HCT116 (cell line): Measurements from ENCODE around the gene U2AF1L4. TPM values are rescaled to one million over a fixed set of nuclear protein-coding genes. Genes with fewer than 3 reads are reported as not detected.

Source experiments
- ATAC-seq: fragments of 200-7000 bp; cut with Tn5 transposase; 2 replicates; pipeline ENCODE4 v1.9.1; 2020; ENCODE audit warnings: mild to moderate bottlenecking, moderate library complexity
- BruUV-seq: library from RNA; stranded (reverse); fragments of 400-500 nt; replicated peaks from 2 replicates; lab custom pipeline; 2021; lab: Mats Ljungman, UMichigan
- CTCF ChIA-PET: fragments of 300-600 bp; sonication (Branson Sonifier 250); formaldehyde crosslinking; loops from one replicate; lab custom pipeline; 2021; ENCODE audit warnings: antibody characterized with exemption; lab: Charles Lee
- POLR2A ChIA-PET: fragments of 300-600, 350-600 bp; sonication (Branson Sonifier 250); formaldehyde crosslinking; loops from one replicate; lab custom pipeline; 2021; ENCODE audit warnings: antibody characterized with exemption; lab: Charles Lee
- RAD21 ChIA-PET, 2 experiments: fragments of 300-600 bp; sonication (Branson Sonifier 250); formaldehyde crosslinking; loops; one replicate each; lab custom pipeline; 2023; ENCODE audit warnings: low total read pairs in 2 of 2; ENCODE audit not compliant: uncharacterized antibody in 2 of 2, unreplicated experiment in 2 of 2, low non-redundant PET in 1 of 2; lab: Charles Lee
- DNase-seq: peaks from one replicate; pipeline ENCODE4 v3.0.0-alpha.2; 2010; ENCODE audit warnings: low read depth, low spot score
- H2AFZ ChIP-seq: fragments of 200-600 bp; shearing (Covaris generic), sonication (generic); 2 replicates; pipeline ENCODE4 v1.6.1; 2017; ENCODE audit warnings: low read depth, mixed run types, mixed read lengths, antibody characterized with exemption, low read length; ENCODE audit not compliant: poor library complexity, severe bottlenecking
- H3K27ac ChIP-seq: 2 replicates; pipeline ENCODE4 v1.5.1; 2012; ENCODE audit warnings: low read depth, low read length
- H3K27me3 ChIP-seq: fragments of 200-600 bp; sonication (generic); 2 replicates; pipeline ENCODE4 v1.6.1; 2016; ENCODE audit warnings: mixed run types, low read length, mixed read lengths; ENCODE audit not compliant: insufficient read depth
- H3K36me3 ChIP-seq, 2 experiments: fragments of 200-500 bp in 1 of 2; fragments of 200-600 bp in 1 of 2; sonication (Bioruptor generic) in 1 of 2; sonication (generic) in 1 of 2; 2 replicates each; pipeline versions ENCODE4 v1.5.1 to v1.6.1; 2014 to 2016; ENCODE audit warnings: low read length in 2 of 2, inconsistent platforms in 1 of 2, mixed read lengths in 1 of 2, mixed run types in 1 of 2; ENCODE audit not compliant: insufficient read depth in 2 of 2, control insufficient read depth in 1 of 2
- H3K4me1 ChIP-seq, 2 experiments: fragments of 200-600 bp in 1 of 2; sonication (generic) in 1 of 2; 2 replicates each; pipeline versions ENCODE4 v1.5.1 to v1.6.1; 2012 to 2017; ENCODE audit warnings: low read length in 2 of 2, inconsistent platforms in 1 of 2, mild to moderate bottlenecking in 1 of 2, mixed read lengths in 1 of 2, mixed run types in 1 of 2, moderate library complexity in 1 of 2; ENCODE audit not compliant: insufficient read depth in 2 of 2, control insufficient read depth in 1 of 2
- H3K4me2 ChIP-seq: fragments of 200-600 bp; sonication (generic); 2 replicates; pipeline ENCODE4 v1.6.1; 2017; ENCODE audit warnings: mixed run types, low read length, mixed read lengths
- H3K4me3 ChIP-seq, 2 experiments: fragments of 200-600 bp in 1 of 2; sonication (generic) in 1 of 2; replicated peaks in 1 of 2; 2 replicates each; pipeline ENCODE4 v1.5.1; 2011 to 2016; ENCODE audit warnings: low read length in 2 of 2, control low read depth in 1 of 2, low read depth in 1 of 2, mild to moderate bottlenecking in 1 of 2, mixed read lengths in 1 of 2, mixed run types in 1 of 2
- H3K79me2 ChIP-seq: fragments of 200-600 bp; sonication (generic); 2 replicates; pipeline ENCODE4 v1.6.1; 2017; ENCODE audit warnings: mild to moderate bottlenecking, mixed run types, low read length, moderate library complexity, mixed read lengths; ENCODE audit not compliant: insufficient read depth
- H3K9ac ChIP-seq: fragments of 200-600 bp; sonication (generic); 2 replicates; pipeline ENCODE4 v1.6.1; 2016; ENCODE audit warnings: low read length, mixed read lengths
- H3K9me2 ChIP-seq: fragments of 200-600 bp; sonication (generic), shearing (Covaris generic); 2 replicates; pipeline ENCODE4 v1.6.1; 2017; ENCODE audit warnings: mixed run types, mild to moderate bottlenecking, moderate library complexity; ENCODE audit not compliant: insufficient read depth
- H3K9me3 ChIP-seq, 2 experiments: fragments of 200-500 bp in 1 of 2; fragments of 200-600 bp in 1 of 2; sonication (Bioruptor generic) in 1 of 2; sonication (generic) in 1 of 2; 2 replicates each; pipeline ENCODE4 v1.6.1; 2014 to 2017; ENCODE audit warnings: low read length in 2 of 2, mixed read lengths in 2 of 2, inconsistent platforms in 1 of 2, low read depth in 1 of 2, mild to moderate bottlenecking in 1 of 2, mixed run types in 1 of 2, moderate library complexity in 1 of 2; ENCODE audit not compliant: control insufficient read depth in 1 of 2, insufficient read depth in 1 of 2
- H4K20me1 ChIP-seq: fragments of 200-600 bp; sonication (generic), shearing (Covaris generic); 2 replicates; pipeline ENCODE4 v1.6.1; 2017; ENCODE audit warnings: mixed run types, mild to moderate bottlenecking, moderate library complexity; ENCODE audit not compliant: insufficient read depth
- CEBPB ChIP-seq: IDR thresholded peaks from 2 replicates; pipeline ENCODE4 v1.6.1; 2012; ENCODE audit warnings: low read depth
- EGR1 ChIP-seq: IDR thresholded peaks from 2 replicates; pipeline ENCODE4 v1.6.1; 2012; ENCODE audit warnings: low read depth
- ELF1 ChIP-seq: IDR thresholded peaks from 2 replicates; pipeline ENCODE4 v1.6.1; 2012; ENCODE audit warnings: low read depth, borderline replicate concordance
- FOSL1 ChIP-seq: IDR thresholded peaks from 2 replicates; pipeline ENCODE4 v1.6.1; 2012; ENCODE audit warnings: low read depth
- JUND ChIP-seq: IDR thresholded peaks from 2 replicates; pipeline ENCODE4 v1.6.1; 2012
- MAX ChIP-seq: IDR thresholded peaks from 2 replicates; pipeline ENCODE4 v1.6.1; 2012
- POLR2A ChIP-seq: IDR thresholded peaks from 2 replicates; pipeline ENCODE4 v1.7.0; 2011; ENCODE audit warnings: borderline replicate concordance; ENCODE audit not compliant: insufficient read depth, insufficient read length; ENCODE audit errors: extremely low read depth
- POLR2AphosphoS5 ChIP-seq: IDR thresholded peaks from 2 replicates; pipeline ENCODE4 v1.6.1; 2011; ENCODE audit warnings: mild to moderate bottlenecking, low read depth, low read length, moderate library complexity
- RAD21 ChIP-seq: IDR thresholded peaks from 2 replicates; pipeline ENCODE4 v1.6.1; 2012; ENCODE audit warnings: low read depth, mild to moderate bottlenecking
- SP1 ChIP-seq: IDR thresholded peaks from 2 replicates; pipeline ENCODE4 v1.6.1; 2012; ENCODE audit warnings: low read depth
- SRF ChIP-seq: IDR thresholded peaks from 2 replicates; pipeline ENCODE4 v1.6.1; 2012; ENCODE audit warnings: low read depth
- ZFX ChIP-seq: fragments of 450-650 bp; IDR thresholded peaks from 2 replicates; pipeline ENCODE4 v1.6.1; 2017
- ZNF274 ChIP-seq: fragments of 200-500 bp; sonication (Bioruptor generic); IDR thresholded peaks from 2 replicates; pipeline ENCODE4 v1.6.1; 2014; ENCODE audit warnings: mild to moderate bottlenecking, low read depth, low read length, inconsistent platforms
- intact Hi-C: fragments of 100-400 bp; cut with micrococcal nuclease; formaldehyde crosslinking; loops from 2 replicates; pipeline ENCODE4 v1.10.0; 2022
- total RNA-seq: library from RNA; stranded (reverse); gene quantifications from one replicate; pipeline ENCODE4 v1.2.1, GENCODE V29; 2021; ENCODE audit not compliant: unreplicated experiment
- TF ChIP-seq, protein P1 (sequence below): IDR thresholded peaks from 2 replicates; pipeline ENCODE4 v1.6.1; 2012; ENCODE audit warnings: low read depth
- TF ChIP-seq, protein P2 (sequence below), 3 experiments: fragments of 200-600 bp in 1 of 3; sonication (generic) in 1 of 3; IDR thresholded peaks in 2 of 3; conservative IDR thresholded peaks in 1 of 3; 2 replicates each; pipeline ENCODE4 v1.5.1; 2012 to 2017; ENCODE audit warnings: low read depth in 2 of 3, low read length in 2 of 3, antibody characterized with exemption in 1 of 3, borderline replicate concordance in 1 of 3, control low read depth in 1 of 3, mild to moderate bottlenecking in 1 of 3, mixed read lengths in 1 of 3, mixed run types in 1 of 3, moderate library complexity in 1 of 3; ENCODE audit not compliant: insufficient read depth in 1 of 3

Gene U2AF1L4
- total RNA-seq, 1 experiment from 2014 or later: 15.6 TPM

GRCh38 chr19:35745328-35746086, at the start of gene U2AF1L4, which contains the start of gene PSENEN (continued):
- TF ChIP-seq, protein P1, sequence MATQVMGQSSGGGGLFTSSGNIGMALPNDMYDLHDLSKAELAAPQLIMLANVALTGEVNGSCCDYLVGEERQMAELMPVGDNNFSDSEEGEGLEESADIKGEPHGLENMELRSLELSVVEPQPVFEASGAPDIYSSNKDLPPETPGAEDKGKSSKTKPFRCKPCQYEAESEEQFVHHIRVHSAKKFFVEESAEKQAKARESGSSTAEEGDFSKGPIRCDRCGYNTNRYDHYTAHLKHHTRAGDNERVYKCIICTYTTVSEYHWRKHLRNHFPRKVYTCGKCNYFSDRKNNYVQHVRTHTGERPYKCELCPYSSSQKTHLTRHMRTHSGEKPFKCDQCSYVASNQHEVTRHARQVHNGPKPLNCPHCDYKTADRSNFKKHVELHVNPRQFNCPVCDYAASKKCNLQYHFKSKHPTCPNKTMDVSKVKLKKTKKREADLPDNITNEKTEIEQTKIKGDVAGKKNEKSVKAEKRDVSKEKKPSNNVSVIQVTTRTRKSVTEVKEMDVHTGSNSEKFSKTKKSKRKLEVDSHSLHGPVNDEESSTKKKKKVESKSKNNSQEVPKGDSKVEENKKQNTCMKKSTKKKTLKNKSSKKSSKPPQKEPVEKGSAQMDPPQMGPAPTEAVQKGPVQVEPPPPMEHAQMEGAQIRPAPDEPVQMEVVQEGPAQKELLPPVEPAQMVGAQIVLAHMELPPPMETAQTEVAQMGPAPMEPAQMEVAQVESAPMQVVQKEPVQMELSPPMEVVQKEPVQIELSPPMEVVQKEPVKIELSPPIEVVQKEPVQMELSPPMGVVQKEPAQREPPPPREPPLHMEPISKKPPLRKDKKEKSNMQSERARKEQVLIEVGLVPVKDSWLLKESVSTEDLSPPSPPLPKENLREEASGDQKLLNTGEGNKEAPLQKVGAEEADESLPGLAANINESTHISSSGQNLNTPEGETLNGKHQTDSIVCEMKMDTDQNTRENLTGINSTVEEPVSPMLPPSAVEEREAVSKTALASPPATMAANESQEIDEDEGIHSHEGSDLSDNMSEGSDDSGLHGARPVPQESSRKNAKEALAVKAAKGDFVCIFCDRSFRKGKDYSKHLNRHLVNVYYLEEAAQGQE: no peak
- TF ChIP-seq ZFX (no peak), SRF (no peak)

GRCh38 chr19:35793381-35794165, 48.4 kb upstream of the U2AF1L4 start:
- CTCF ChIA-PET: no interaction called here
- H3K4me2 ChIP-seq: peak overlapping the region; percentile 35; the same call in 1 of the 2 replicates
- TF ChIP-seq, protein P2, sequence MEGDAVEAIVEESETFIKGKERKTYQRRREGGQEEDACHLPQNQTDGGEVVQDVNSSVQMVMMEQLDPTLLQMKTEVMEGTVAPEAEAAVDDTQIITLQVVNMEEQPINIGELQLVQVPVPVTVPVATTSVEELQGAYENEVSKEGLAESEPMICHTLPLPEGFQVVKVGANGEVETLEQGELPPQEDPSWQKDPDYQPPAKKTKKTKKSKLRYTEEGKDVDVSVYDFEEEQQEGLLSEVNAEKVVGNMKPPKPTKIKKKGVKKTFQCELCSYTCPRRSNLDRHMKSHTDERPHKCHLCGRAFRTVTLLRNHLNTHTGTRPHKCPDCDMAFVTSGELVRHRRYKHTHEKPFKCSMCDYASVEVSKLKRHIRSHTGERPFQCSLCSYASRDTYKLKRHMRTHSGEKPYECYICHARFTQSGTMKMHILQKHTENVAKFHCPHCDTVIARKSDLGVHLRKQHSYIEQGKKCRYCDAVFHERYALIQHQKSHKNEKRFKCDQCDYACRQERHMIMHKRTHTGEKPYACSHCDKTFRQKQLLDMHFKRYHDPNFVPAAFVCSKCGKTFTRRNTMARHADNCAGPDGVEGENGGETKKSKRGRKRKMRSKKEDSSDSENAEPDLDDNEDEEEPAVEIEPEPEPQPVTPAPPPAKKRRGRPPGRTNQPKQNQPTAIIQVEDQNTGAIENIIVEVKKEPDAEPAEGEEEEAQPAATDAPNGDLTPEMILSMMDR (IDR thresholded peaks at IDR 0.05 in 2 of 3, conservative IDR thresholded peaks at IDR 0.05 in 1 of 3; ENCODE audit: borderline replicate concordance in 1 of 3, insufficient read depth in 1 of 3, low read depth in 2 of 3, low read length in 2 of 3): no peak
- TF ChIP-seq EGR1 (no peak), FOSL1 (no peak), POLR2AphosphoS5 (no peak), ELF1 (no peak), ZNF274 (no peak), CEBPB (no peak), RAD21 (no peak), JUND (no peak), MAX (no peak), SP1 (no peak), POLR2A (no peak)
- TF ChIP-seq, protein P1: no peak

More at GRCh38 chr19:35793381-35794165, 48.4 kb upstream of the U2AF1L4 start:
- H3K27ac ChIP-seq: no peak overlapping the region
- H4K20me1 ChIP-seq: no peaks in the 10 kb centered on the region
- ChIA-PET RAD21 (no interaction called here), POLR2A (no interaction called here)
- no peaks in the 10 kb centered on the region for H3K36me3 ChIP-seq
- no peak; the same call in 1 of the 2 replicates for ATAC-seq
- no peak overlapping the region for H3K4me3 ChIP-seq
- H3K4me1 ChIP-seq: peaks cover 0 to 5% of the 10 kb centered on the region in 2 experiments; a peak in 2 of 4 replicates
- no peak overlapping the region for H3K9ac ChIP-seq
- intact Hi-C loops: no loop called here
- DNase-seq: no peak
- H3K27me3 ChIP-seq: no peaks in the 10 kb centered on the region
- H3K9me3 ChIP-seq: no peaks in the 10 kb centered on the region
- no peaks in the 10 kb centered on the region for H3K9me2 ChIP-seq
- no peaks in the 10 kb centered on the region for H3K79me2 ChIP-seq
- no TSS peak for BruUV-seq
- H2AFZ ChIP-seq: no peak overlapping the region
